ENCODE data around the gene CD2AP. TPM values are rescaled to one million over a fixed set of nuclear protein-coding genes. Genes with fewer than 3 reads are reported as not detected.

Gene CD2AP
- total and polyA plus RNA-seq, 2 of the 8 experiments (the other 6 are each of a cell fraction or from before 2014, with no cell fraction given), result 8.6 to 75.6 TPM

DNA sequence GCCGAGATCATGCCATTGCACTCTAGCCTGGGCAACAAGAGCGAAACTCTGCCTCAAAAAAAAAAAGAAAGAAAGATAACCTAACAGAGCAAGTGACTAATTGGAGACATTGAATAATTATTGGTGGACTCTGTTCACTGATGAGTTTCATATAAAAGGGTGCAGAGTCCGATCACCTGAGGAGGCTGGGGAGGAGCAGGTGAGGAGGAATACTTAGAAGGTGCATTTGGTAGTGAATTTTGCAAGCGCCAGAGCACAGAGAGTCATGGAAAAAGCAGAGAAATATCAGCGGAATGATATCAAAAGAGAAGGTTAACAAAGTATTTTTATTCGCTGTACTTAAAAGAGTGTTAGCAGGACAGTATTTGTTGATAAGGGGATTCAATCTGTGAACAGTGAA, 44.4 kb downstream of the CD2AP start (continued):
- TF ChIP-seq, protein P1, sequence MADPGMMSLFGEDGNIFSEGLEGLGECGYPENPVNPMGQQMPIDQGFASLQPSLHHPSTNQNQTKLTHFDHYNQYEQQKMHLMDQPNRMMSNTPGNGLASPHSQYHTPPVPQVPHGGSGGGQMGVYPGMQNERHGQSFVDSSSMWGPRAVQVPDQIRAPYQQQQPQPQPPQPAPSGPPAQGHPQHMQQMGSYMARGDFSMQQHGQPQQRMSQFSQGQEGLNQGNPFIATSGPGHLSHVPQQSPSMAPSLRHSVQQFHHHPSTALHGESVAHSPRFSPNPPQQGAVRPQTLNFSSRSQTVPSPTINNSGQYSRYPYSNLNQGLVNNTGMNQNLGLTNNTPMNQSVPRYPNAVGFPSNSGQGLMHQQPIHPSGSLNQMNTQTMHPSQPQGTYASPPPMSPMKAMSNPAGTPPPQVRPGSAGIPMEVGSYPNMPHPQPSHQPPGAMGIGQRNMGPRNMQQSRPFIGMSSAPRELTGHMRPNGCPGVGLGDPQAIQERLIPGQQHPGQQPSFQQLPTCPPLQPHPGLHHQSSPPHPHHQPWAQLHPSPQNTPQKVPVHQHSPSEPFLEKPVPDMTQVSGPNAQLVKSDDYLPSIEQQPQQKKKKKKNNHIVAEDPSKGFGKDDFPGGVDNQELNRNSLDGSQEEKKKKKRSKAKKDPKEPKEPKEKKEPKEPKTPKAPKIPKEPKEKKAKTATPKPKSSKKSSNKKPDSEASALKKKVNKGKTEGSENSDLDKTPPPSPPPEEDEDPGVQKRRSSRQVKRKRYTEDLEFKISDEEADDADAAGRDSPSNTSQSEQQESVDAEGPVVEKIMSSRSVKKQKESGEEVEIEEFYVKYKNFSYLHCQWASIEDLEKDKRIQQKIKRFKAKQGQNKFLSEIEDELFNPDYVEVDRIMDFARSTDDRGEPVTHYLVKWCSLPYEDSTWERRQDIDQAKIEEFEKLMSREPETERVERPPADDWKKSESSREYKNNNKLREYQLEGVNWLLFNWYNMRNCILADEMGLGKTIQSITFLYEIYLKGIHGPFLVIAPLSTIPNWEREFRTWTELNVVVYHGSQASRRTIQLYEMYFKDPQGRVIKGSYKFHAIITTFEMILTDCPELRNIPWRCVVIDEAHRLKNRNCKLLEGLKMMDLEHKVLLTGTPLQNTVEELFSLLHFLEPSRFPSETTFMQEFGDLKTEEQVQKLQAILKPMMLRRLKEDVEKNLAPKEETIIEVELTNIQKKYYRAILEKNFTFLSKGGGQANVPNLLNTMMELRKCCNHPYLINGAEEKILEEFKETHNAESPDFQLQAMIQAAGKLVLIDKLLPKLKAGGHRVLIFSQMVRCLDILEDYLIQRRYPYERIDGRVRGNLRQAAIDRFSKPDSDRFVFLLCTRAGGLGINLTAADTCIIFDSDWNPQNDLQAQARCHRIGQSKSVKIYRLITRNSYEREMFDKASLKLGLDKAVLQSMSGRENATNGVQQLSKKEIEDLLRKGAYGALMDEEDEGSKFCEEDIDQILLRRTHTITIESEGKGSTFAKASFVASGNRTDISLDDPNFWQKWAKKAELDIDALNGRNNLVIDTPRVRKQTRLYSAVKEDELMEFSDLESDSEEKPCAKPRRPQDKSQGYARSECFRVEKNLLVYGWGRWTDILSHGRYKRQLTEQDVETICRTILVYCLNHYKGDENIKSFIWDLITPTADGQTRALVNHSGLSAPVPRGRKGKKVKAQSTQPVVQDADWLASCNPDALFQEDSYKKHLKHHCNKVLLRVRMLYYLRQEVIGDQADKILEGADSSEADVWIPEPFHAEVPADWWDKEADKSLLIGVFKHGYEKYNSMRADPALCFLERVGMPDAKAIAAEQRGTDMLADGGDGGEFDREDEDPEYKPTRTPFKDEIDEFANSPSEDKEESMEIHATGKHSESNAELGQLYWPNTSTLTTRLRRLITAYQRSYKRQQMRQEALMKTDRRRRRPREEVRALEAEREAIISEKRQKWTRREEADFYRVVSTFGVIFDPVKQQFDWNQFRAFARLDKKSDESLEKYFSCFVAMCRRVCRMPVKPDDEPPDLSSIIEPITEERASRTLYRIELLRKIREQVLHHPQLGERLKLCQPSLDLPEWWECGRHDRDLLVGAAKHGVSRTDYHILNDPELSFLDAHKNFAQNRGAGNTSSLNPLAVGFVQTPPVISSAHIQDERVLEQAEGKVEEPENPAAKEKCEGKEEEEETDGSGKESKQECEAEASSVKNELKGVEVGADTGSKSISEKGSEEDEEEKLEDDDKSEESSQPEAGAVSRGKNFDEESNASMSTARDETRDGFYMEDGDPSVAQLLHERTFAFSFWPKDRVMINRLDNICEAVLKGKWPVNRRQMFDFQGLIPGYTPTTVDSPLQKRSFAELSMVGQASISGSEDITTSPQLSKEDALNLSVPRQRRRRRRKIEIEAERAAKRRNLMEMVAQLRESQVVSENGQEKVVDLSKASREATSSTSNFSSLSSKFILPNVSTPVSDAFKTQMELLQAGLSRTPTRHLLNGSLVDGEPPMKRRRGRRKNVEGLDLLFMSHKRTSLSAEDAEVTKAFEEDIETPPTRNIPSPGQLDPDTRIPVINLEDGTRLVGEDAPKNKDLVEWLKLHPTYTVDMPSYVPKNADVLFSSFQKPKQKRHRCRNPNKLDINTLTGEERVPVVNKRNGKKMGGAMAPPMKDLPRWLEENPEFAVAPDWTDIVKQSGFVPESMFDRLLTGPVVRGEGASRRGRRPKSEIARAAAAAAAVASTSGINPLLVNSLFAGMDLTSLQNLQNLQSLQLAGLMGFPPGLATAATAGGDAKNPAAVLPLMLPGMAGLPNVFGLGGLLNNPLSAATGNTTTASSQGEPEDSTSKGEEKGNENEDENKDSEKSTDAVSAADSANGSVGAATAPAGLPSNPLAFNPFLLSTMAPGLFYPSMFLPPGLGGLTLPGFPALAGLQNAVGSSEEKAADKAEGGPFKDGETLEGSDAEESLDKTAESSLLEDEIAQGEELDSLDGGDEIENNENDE (IDR thresholded peaks at IDR 0.05; ENCODE audit: insufficient replicate concordance, low read length), result no peak
- TF ChIP-seq ZNF274 (IDR thresholded peaks at IDR 0.05; ENCODE audit: borderline replicate concordance, extremely low read depth, low read length) (no peak), SIRT6 (IDR thresholded peaks at IDR 0.05; ENCODE audit: low read length) (no peak), RBBP5 (IDR thresholded peaks at IDR 0.05; ENCODE audit: borderline replicate concordance, low read depth, low read length) (no peak)
- TF ChIP-seq, protein P2, sequence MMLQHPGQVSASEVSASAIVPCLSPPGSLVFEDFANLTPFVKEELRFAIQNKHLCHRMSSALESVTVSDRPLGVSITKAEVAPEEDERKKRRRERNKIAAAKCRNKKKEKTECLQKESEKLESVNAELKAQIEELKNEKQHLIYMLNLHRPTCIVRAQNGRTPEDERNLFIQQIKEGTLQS (IDR thresholded peaks at IDR 0.05; ENCODE audit: insufficient read depth, low read depth, low read length), result no peak
